ENCODE results near the gene FAM168A.

DNA sequence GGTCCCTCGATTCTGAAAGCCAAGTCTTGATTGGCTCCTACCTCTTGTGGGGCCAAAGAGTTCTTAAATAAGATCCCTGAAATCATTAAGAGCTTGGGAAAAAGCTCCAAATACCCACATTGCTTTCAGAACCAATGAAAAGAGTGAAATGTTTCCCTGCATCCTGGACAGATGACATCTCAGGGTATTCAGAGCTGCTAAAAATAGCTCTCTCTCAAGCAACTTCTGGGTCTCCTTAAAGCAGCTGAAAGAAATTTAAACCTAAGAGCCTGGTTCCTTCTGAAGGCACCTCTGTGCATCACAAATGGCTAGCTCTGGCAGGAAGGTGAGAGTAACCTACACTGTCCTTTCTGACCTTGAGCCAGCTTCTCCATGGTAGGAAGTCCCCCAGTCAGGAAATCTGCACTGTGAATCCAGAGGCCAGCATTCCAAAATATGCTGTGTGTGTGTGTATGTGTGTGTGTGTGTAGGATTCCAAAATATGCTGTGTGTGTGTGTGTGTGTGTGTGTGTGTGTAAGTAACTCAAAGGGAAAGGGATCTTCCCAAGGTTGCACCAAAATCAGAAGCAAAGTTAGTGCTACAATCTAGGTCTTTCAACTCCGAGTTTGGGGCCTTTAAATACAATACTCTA, 171.6 kb downstream of the FAM168A start:
- TF ChIP-seq EHMT2 (IDR thresholded peaks at IDR 0.05; ENCODE audit: low read depth) (no peak), POLR2AphosphoS2 (conservative IDR thresholded peaks at IDR 0.05; ENCODE audit: low read length) (no peak), NPAS2 (CRISPR knock-in tag; IDR thresholded peaks at IDR 0.05; ENCODE audit: borderline replicate concordance) (no peak), EP300 (IDR thresholded peaks at IDR 0.05) (no peak), MAFK (IDR thresholded peaks at IDR 0.05; ENCODE audit: partially characterized antibody) (no peak), KDM5A (IDR thresholded peaks at IDR 0.05) (no peak)
- TF ChIP-seq, protein P1, sequence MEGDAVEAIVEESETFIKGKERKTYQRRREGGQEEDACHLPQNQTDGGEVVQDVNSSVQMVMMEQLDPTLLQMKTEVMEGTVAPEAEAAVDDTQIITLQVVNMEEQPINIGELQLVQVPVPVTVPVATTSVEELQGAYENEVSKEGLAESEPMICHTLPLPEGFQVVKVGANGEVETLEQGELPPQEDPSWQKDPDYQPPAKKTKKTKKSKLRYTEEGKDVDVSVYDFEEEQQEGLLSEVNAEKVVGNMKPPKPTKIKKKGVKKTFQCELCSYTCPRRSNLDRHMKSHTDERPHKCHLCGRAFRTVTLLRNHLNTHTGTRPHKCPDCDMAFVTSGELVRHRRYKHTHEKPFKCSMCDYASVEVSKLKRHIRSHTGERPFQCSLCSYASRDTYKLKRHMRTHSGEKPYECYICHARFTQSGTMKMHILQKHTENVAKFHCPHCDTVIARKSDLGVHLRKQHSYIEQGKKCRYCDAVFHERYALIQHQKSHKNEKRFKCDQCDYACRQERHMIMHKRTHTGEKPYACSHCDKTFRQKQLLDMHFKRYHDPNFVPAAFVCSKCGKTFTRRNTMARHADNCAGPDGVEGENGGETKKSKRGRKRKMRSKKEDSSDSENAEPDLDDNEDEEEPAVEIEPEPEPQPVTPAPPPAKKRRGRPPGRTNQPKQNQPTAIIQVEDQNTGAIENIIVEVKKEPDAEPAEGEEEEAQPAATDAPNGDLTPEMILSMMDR (IDR thresholded peaks at IDR 0.05) = no peak
- TF ChIP-seq, protein P2, sequence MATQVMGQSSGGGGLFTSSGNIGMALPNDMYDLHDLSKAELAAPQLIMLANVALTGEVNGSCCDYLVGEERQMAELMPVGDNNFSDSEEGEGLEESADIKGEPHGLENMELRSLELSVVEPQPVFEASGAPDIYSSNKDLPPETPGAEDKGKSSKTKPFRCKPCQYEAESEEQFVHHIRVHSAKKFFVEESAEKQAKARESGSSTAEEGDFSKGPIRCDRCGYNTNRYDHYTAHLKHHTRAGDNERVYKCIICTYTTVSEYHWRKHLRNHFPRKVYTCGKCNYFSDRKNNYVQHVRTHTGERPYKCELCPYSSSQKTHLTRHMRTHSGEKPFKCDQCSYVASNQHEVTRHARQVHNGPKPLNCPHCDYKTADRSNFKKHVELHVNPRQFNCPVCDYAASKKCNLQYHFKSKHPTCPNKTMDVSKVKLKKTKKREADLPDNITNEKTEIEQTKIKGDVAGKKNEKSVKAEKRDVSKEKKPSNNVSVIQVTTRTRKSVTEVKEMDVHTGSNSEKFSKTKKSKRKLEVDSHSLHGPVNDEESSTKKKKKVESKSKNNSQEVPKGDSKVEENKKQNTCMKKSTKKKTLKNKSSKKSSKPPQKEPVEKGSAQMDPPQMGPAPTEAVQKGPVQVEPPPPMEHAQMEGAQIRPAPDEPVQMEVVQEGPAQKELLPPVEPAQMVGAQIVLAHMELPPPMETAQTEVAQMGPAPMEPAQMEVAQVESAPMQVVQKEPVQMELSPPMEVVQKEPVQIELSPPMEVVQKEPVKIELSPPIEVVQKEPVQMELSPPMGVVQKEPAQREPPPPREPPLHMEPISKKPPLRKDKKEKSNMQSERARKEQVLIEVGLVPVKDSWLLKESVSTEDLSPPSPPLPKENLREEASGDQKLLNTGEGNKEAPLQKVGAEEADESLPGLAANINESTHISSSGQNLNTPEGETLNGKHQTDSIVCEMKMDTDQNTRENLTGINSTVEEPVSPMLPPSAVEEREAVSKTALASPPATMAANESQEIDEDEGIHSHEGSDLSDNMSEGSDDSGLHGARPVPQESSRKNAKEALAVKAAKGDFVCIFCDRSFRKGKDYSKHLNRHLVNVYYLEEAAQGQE (IDR thresholded peaks at IDR 0.05) = no peak

Data from A549 (cell line).